MM.1S (cell line): Measurements from ENCODE around the gene TFAM.

Experiments
- CTCF ChIP-seq: fragments of 300-600 bp; sonication (generic); IDR thresholded peaks from 2 replicates; pipeline ENCODE4 v1.5.1; 2016; ENCODE audit warnings: antibody characterized with exemption, low read length, mixed read lengths
- EZH2 ChIP-seq: fragments of 300-600 bp; sonication (generic); optimal IDR thresholded peaks from 2 replicates; pipeline ENCODE3; 2017; ENCODE audit warnings: low read depth, mild to moderate bottlenecking, antibody characterized with exemption, low read length, mixed read lengths
- EZH2phosphoT487 ChIP-seq: fragments of 300-600 bp; sonication (generic); IDR thresholded peaks from 2 replicates; pipeline ENCODE4 v1.6.1; 2018; ENCODE audit warnings: antibody characterized with exemption, low read length

- TF ChIP-seq CTCF (no peak), EZH2phosphoT487 (no peak), EZH2 (no peak)
These were observed 24.9 kb downstream of the TFAM start for GRCh38 chr10:58409956-58410610.
